A549 (cell line): Measurements from ENCODE around the gene ANKK1. TPM values are rescaled to one million over a fixed set of nuclear protein-coding genes. Genes with fewer than 3 reads are reported as not detected.

Experiments used
- ATAC-seq, 2 experiments: fragments of 200-7000 bp in 1 of 2; fragments of >200 bp in 1 of 2; cut with Nextera tagmentation in 1 of 2; cut with Tn5 transposase in 1 of 2; 3 replicates each; pipeline versions ENCODE4 v1.8.0 to v1.9.1; 2018 to 2020; ENCODE audit warnings: mild to moderate bottlenecking in 1 of 2, moderate library complexity in 1 of 2
- CTCF ChIA-PET: fragments of 300-600 bp; sonication (Branson Sonifier 250); formaldehyde crosslinking; extraction: SDS; loops from one replicate; lab custom pipeline; 2021; ENCODE audit warnings: antibody characterized with exemption, inconsistent platforms; lab: Yijun Ruan, JAX
- POLR2A ChIA-PET: fragments of 350-600 bp; formaldehyde crosslinking; extraction: SDS; loops from one replicate; lab custom pipeline; 2021; ENCODE audit warnings: antibody characterized with exemption, inconsistent platforms; lab: Yijun Ruan, JAX
- DNase-seq, 2 experiments: peaks; one replicate each; pipeline versions ENCODE4 v3.0.0 to v3.0.0-alpha.2; 2011 to 2016; ENCODE audit warnings: low read depth in 1 of 2, low spot score in 1 of 2
- FAIRE-seq: peaks from 2 replicates; lab custom pipeline; 2011; peaks lifted over from hg19 to GRCh38; lab: Jason Lieb, UNC
- H3K27ac ChIP-seq, 2 experiments: fragments of >200 bp; sonication (Bioruptor Twin); formaldehyde crosslinking; 3 replicates each; pipeline ENCODE4 v1.5.1; 2016 to 2017
- H3K4me1 ChIP-seq: fragments of >200 bp; sonication (Bioruptor Twin); formaldehyde crosslinking; 3 replicates; pipeline ENCODE4 v1.6.1; 2016
- H3K4me2 ChIP-seq: fragments of >200 bp; sonication (Bioruptor Twin); formaldehyde crosslinking; 3 replicates; pipeline ENCODE4 v1.6.1; 2016
- H3K4me3 ChIP-seq: fragments of >200 bp; sonication (Bioruptor Twin); formaldehyde crosslinking; 3 replicates; pipeline ENCODE4 v1.5.1; 2016
- H3K9me3 ChIP-seq: fragments of >200 bp; sonication (Bioruptor Twin); formaldehyde crosslinking; 3 replicates; pipeline ENCODE4 v1.6.1; 2016
- BHLHE40 ChIP-seq: IDR thresholded peaks from 2 replicates; pipeline ENCODE4 v1.6.1; 2012; ENCODE audit warnings: low read depth, low read length, inconsistent platforms
- CEBPB ChIP-seq, 2 experiments: fragments of >200 bp in 1 of 2; sonication (Bioruptor Twin) in 1 of 2; formaldehyde crosslinking in 1 of 2; IDR thresholded peaks; 2 replicates each; pipeline ENCODE4 v1.6.1; 2012 to 2016
- CHD4 ChIP-seq: fragments of 200-600 bp; sonication (generic); IDR thresholded peaks from 2 replicates; pipeline ENCODE4 v1.6.1; 2016; ENCODE audit warnings: antibody characterized with exemption, mild to moderate bottlenecking, borderline replicate concordance
- EHF ChIP-seq: fragments of 250-450 bp; sonication (Bioruptor Pico); IDR thresholded peaks from 2 replicates; pipeline ENCODE4 v1.5.0; 2020; ENCODE audit warnings: mild to moderate bottlenecking
- EHMT2 ChIP-seq: fragments of 200-600 bp; sonication (generic); IDR thresholded peaks from 2 replicates; pipeline ENCODE4 v1.6.1; 2016; ENCODE audit warnings: antibody characterized with exemption, low read depth, mild to moderate bottlenecking, moderate library complexity
- ESRRA ChIP-seq: fragments of 150-350 bp; IDR thresholded peaks from 2 replicates; pipeline ENCODE4 v1.6.1; 2014; ENCODE audit warnings: mild to moderate bottlenecking, low read length, borderline replicate concordance
- FOSL2 ChIP-seq, 2 experiments: fragments of 450-650 bp in 1 of 2; fragments of >200 bp in 1 of 2; sonication (Bioruptor Twin) in 1 of 2; formaldehyde crosslinking; IDR thresholded peaks; 2 replicates each; pipeline versions ENCODE4 v1.5.0 to v1.6.1; 2016 to 2020; ENCODE audit warnings: mild to moderate bottlenecking in 1 of 2, moderate library complexity in 1 of 2
- HOXB13 ChIP-seq: fragments of 250-450 bp; sonication (Bioruptor Pico); IDR thresholded peaks from 2 replicates; pipeline ENCODE4 v1.5.0; 2020; ENCODE audit warnings: low read depth, mild to moderate bottlenecking, moderate library complexity
- HOXB5 ChIP-seq: fragments of 250-450 bp; sonication (Bioruptor Pico); IDR thresholded peaks from 2 replicates; pipeline ENCODE4 v1.5.0; 2020; ENCODE audit warnings: mild to moderate bottlenecking, moderate library complexity
- JUNB ChIP-seq: fragments of >200 bp; sonication (Bioruptor Twin); formaldehyde crosslinking; IDR thresholded peaks from 2 replicates; pipeline ENCODE4 v1.6.1; 2016
- KDM1A ChIP-seq: fragments of 200-600 bp; sonication (generic); IDR thresholded peaks from 2 replicates; pipeline ENCODE4 v1.6.1; 2016; ENCODE audit warnings: low read depth, mild to moderate bottlenecking
- MAFK ChIP-seq: fragments of 450-650 bp; IDR thresholded peaks from 2 replicates; pipeline ENCODE4 v1.6.1; 2014; ENCODE audit not compliant: partially characterized antibody
- MAZ ChIP-seq: fragments of 150-350 bp; IDR thresholded peaks from 2 replicates; pipeline ENCODE4 v1.6.1; 2014; ENCODE audit warnings: antibody characterized with exemption, low read depth, low read length, borderline replicate concordance
- NFE2L2 ChIP-seq: fragments of 150-350 bp; conservative IDR thresholded peaks from 2 replicates; pipeline ENCODE4 v1.6.1; 2014; ENCODE audit warnings: low read length
- NPAS2 ChIP-seq: fragments of 250-450 bp; sonication (Bioruptor Pico); IDR thresholded peaks from 2 replicates; pipeline ENCODE4 v1.8.0; 2022; ENCODE audit warnings: mild to moderate bottlenecking, moderate library complexity, borderline replicate concordance
- PHF8 ChIP-seq: fragments of 200-600 bp; sonication (generic); IDR thresholded peaks from 2 replicates; pipeline ENCODE4 v1.6.1; 2016; ENCODE audit warnings: low read depth, mild to moderate bottlenecking, antibody characterized with exemption, moderate library complexity, borderline replicate concordance
- REST ChIP-seq: fragments of 200-600 bp; sonication (generic); IDR thresholded peaks from 2 replicates; pipeline ENCODE4 v1.6.1; 2016; ENCODE audit warnings: antibody characterized with exemption, mild to moderate bottlenecking, moderate library complexity
- RNF2 ChIP-seq: fragments of 200-600 bp; sonication (generic); IDR thresholded peaks from 2 replicates; pipeline ENCODE4 v1.6.1; 2016; ENCODE audit warnings: low read depth, mild to moderate bottlenecking, antibody characterized with exemption, moderate library complexity, borderline replicate concordance
- SREBF2 ChIP-seq: fragments of 450-650 bp; IDR thresholded peaks from 2 replicates; pipeline ENCODE4 v1.6.1; 2014; ENCODE audit warnings: mild to moderate bottlenecking, moderate library complexity
- TFCP2L1 ChIP-seq: fragments of 250-450 bp; sonication (Bioruptor Pico); IDR thresholded peaks from 2 replicates; pipeline ENCODE4 v1.5.0; 2021; ENCODE audit warnings: mild to moderate bottlenecking
- ZC3H11A ChIP-seq: fragments of 450-650 bp; IDR thresholded peaks from 2 replicates; pipeline ENCODE4 v1.6.1; 2014; ENCODE audit warnings: antibody characterized with exemption, mild to moderate bottlenecking
- whole genome bisulfite sequencing: methylation state at CpG from one replicate; pipeline ENCODE4 v1.1.6; 2017; ENCODE audit errors: missing lambda C conversion rate; 5-methylcytosine and 5-hydroxymethylcytosine counted together
- polyA plus RNA-seq, 4 experiments: library from polyadenylated mRNA; depleted of rRNA in 3 of 4; stranded (reverse); fragments of >200 nt; fragmentation: RNase III in 1 of 4; extraction: RNeasy Plus Mini Kit Qiagen cat#74134 plus additional on column Dnase treatment in 1 of 4; gene quantifications; 2 replicates in 3 of 4; 3 replicates in 1 of 4; pipeline ENCODE4 v1.2.3, GENCODE V29; 2011 to 2017
- TF ChIP-seq, protein P1 (sequence below): fragments of 250-450 bp; sonication (Bioruptor Pico); IDR thresholded peaks from 2 replicates; pipeline ENCODE4 v1.5.0; 2020; ENCODE audit warnings: low read depth, mild to moderate bottlenecking, moderate library complexity
- TF ChIP-seq, protein P2 (sequence below): IDR thresholded peaks from 2 replicates; pipeline ENCODE4 v1.6.1; 2012

The ANKK1 gene
- polyA plus RNA-seq, 2 of the 4 experiments (the other 2 are of a cell fraction) = 0.08 TPM; not detected in 1

- Histone ChIP-seq H3K4me2 (no peak overlapping the region), H3K4me3 (no peak overlapping the region), H3K4me1 (no peaks in the 10 kb centered on the region), H3K27ac (no peak overlapping the region), H3K9me3 (no peaks in the 10 kb centered on the region)
- ChIA-PET CTCF (interaction anchor here (0.7 kb wide), 1 partner anchor 25 kb away, joined by 3 read pairs; no protein-coding TSS in a partner anchor), POLR2A (no interaction called here)
- FAIRE-seq = no peak
- TF ChIP-seq CHD4 (no peak), SREBF2 (no peak), REST (no peak), EHF (no peak), NPAS2 (CRISPR knock-in tag) (no peak), FOSL2 (IDR thresholded peaks at IDR 0.05) (no peak), FOSL2 (CRISPR knock-in tag; IDR thresholded peaks at IDR 0.05) (no peak), ESRRA (no peak), KDM1A (no peak), JUNB (no peak), TFCP2L1 (CRISPR knock-in tag) (no peak), MAZ (no peak), EHMT2 (no peak), ZC3H11A (no peak), RNF2 (no peak), NFE2L2 (no peak), CEBPB (IDR thresholded peaks at IDR 0.05) (no peak), MAFK (no peak)
- no peak for DNase-seq
- 5% methylated on average over 2 of the region's 2 CpGs for WGBS
- no peak for ATAC-seq
Observed at GRCh38 chr11:113440816-113441215, 53.2 kb downstream of the ANKK1 start.

GRCh38 chr11:113444502-113445123, 57.0 kb downstream of the ANKK1 start:
- Histone ChIP-seq H3K4me3 (no peak overlapping the region), H3K4me1 (no peaks in the 10 kb centered on the region), H3K4me2 (no peak overlapping the region), H3K9me3 (no peaks in the 10 kb centered on the region), H3K27ac (no peak overlapping the region)
- DNase-seq (no peak), FAIRE-seq (no peak), ATAC-seq (no peak)
- ChIA-PET POLR2A (no interaction called here), CTCF (interaction anchor here (0.6 kb wide), 1 partner anchor 118 kb away, joined by 3 read pairs; no protein-coding TSS in a partner anchor)
- TF ChIP-seq CHD4 = no peak
- 16% methylated on average over 7 of the region's 7 CpGs for WGBS

- Histone ChIP-seq H3K27ac (no peak overlapping the region), H3K4me1 (no peaks in the 10 kb centered on the region), H3K4me3 (no peak overlapping the region)
- DNase-seq = no peak
- no peak for ATAC-seq
- WGBS = 5% methylated on average over 6 of the region's 6 CpGs
- TF ChIP-seq NPAS2 (CRISPR knock-in tag) (no peak), PHF8 (no peak), BHLHE40 (no peak), HOXB5 (CRISPR knock-in tag) (no peak), HOXB13 (CRISPR knock-in tag) (no peak), NFE2L2 (no peak)
- TF ChIP-seq, protein P1, sequence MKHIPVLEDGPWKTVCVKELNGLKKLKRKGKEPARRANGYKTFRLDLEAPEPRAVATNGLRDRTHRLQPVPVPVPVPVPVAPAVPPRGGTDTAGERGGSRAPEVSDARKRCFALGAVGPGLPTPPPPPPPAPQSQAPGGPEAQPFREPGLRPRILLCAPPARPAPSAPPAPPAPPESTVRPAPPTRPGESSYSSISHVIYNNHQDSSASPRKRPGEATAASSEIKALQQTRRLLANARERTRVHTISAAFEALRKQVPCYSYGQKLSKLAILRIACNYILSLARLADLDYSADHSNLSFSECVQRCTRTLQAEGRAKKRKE = no peak
- TF ChIP-seq, protein P2, sequence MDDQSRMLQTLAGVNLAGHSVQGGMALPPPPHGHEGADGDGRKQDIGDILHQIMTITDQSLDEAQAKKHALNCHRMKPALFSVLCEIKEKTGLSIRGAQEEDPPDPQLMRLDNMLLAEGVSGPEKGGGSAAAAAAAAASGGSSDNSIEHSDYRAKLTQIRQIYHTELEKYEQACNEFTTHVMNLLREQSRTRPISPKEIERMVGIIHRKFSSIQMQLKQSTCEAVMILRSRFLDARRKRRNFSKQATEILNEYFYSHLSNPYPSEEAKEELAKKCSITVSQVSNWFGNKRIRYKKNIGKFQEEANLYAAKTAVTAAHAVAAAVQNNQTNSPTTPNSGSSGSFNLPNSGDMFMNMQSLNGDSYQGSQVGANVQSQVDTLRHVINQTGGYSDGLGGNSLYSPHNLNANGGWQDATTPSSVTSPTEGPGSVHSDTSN = no peak
- TF ChIP-seq, all 56 proteins: peak for 0
- H3K4me2 ChIP-seq = no peak overlapping the region
- H3K9me3 ChIP-seq = no peaks in the 10 kb centered on the region
- FAIRE-seq = no peak
- CTCF ChIA-PET = no interaction called here
- POLR2A ChIA-PET = no interaction called here
Observed at GRCh38 chr11:113446112-113446511, 58.5 kb downstream of the ANKK1 start.
